Stimulated activated CD8-positive, alpha-beta memory T cell treated with anti-CD3 and anti-CD28 coated beads, Interleukin-12 subunit alpha, Interleukin-12 subunit beta, amount 100 ng/mL, for 4 hours (primary cell): ENCODE measurements around the gene MCTP2.

Experiments
- DNase-seq: peaks from one replicate; pipeline ENCODE4 v3.0.0-alpha.2; 2020; ENCODE audit warnings: low read depth

Gene MCTP2

DNA sequence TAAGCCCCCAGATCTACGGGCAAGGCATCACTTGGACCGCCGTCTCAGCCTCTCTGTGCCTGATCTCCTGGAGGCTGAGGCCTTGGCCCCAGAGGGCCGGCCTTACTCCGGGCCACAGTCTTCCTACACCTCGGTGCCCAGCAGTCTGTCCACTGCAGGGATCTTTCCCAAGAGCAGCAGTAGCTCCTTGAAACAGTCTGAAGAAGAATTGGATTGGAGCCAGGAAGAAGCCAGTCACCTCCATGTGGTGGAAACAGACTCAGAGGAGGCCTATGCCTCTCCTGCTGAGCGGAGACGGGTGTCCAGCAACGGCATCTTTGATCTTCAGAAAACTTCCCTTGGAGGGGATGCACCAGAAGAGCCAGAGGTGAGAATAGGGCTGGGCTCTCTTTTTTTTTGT lies 67.0 kb downstream of the MCTP2 start:
- DNase-seq: no peak

DNA sequence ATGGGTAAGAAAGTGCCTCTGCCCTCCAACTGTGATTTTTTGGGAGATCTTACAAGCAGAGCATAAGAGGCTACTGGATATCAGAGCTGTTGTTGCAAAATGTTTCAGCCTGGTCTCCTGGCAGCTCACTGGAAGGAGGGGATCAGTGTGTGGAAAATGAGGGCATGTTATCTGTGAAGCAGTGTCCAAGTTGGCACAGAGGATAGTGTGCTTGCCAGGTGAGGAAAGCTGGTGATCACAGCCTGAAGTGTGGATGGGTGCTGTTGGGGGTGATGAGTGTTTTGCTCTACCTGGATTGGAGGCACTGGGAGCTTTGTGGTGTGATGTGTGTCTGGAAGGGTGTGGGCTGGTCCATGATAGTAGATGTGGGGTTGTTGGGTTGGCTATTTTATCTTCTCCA lies 69.3 kb downstream of the MCTP2 start:
- no peak for DNase-seq

- no peak for DNase-seq
Observed at GRCh38 chr15:94305133-94305532, 73.8 kb downstream of the MCTP2 start.

- DNase-seq: no peak
Observed at GRCh38 chr15:94306700-94307650, 75.6 kb downstream of the MCTP2 start.

DNA sequence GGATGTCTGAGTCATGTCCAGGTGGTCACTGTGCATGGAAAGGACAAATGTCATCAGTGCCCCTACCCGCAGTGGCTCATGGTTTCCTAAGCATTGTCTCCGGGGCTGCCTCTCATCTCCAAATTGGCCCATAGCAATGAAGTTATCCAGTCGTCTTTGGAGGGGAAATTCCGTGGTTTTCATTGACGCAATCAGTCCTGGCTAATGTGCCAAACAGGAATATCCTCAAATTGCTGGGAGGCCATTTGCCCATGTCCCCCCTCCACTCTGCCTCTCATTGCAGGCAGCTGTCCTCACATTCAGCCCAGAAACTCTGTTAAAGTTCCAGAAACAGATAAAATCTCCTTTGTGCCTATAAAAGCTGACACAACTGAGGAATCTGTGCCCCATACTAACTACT lies 81.6 kb downstream of the MCTP2 start:
- no peak for DNase-seq

- no peak for DNase-seq
Observed at GRCh38 chr15:94314639-94315038, 83.3 kb downstream of the MCTP2 start.

- DNase-seq: no peak
Observed at GRCh38 chr15:94317211-94317610, 85.8 kb downstream of the MCTP2 start.

DNA sequence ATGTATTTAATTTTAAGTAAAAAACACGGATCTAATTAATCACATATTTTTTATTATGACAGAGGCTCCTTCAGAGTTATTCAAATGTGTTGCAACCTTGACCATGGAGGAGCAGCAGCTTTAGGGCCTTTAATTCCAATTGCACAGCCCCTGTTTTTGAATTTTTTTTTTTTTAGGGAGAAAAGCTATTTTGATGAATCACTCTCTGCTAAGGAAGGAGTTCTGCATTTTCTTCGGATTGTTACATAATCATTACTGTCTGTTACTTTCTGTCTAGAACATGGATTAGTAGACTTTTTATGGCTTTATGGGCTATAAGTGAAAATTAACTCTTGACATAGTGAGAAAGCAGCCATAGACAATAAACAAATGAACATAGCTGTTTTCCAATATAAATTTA lies 90.8 kb downstream of the MCTP2 start:
- no peak for DNase-seq

- no peak for DNase-seq
Observed at GRCh38 chr15:94323076-94323475, 91.7 kb downstream of the MCTP2 start.

- DNase-seq: peak; percentile 14
Observed at GRCh38 chr15:94324117-94324826, 92.9 kb downstream of the MCTP2 start.

DNA sequence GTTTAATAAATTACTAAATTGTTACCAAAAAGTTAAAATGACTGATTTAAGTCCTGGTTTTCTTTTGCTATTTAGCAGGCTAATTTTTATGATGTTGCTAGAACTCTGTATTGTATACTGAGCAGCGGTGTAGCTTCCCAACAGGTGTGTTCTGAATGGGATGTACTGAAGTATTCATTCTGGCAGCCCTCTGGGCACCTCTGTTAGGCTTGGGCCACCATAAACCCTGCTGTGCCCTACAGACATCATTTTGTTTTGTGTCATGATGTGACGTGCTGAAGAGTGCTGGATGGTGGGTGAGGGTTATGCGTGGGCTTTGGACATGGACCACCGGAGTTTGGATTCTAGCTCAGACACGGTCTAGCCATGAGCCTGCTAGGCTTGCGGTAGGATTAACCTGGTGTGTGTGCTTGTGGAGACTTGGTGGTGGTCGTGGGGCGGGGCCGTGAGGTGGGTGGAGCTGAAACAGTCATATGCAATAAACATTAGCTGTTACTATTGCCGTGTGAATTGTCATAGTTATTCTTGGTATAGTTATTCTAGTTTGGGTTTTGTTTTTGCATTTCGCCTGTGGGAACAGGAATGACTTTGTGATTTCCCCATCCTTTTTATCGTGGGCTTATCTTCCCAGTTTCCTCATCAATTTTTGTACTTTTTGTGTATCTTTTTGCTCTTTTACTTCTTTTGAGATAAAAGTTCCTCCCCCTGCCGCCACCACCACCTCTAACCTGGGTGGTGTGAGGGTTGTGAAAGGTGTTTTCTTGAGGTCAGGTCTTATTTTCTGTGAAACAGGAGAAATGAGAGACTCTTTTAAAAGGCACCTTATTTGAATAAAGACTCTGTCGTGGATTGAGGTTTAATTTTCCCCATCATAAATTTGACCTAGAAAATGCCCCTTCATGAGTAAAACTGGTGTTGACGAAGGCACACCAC lies 93.7 kb downstream of the MCTP2 start:
- DNase-seq: no peak

DNA sequence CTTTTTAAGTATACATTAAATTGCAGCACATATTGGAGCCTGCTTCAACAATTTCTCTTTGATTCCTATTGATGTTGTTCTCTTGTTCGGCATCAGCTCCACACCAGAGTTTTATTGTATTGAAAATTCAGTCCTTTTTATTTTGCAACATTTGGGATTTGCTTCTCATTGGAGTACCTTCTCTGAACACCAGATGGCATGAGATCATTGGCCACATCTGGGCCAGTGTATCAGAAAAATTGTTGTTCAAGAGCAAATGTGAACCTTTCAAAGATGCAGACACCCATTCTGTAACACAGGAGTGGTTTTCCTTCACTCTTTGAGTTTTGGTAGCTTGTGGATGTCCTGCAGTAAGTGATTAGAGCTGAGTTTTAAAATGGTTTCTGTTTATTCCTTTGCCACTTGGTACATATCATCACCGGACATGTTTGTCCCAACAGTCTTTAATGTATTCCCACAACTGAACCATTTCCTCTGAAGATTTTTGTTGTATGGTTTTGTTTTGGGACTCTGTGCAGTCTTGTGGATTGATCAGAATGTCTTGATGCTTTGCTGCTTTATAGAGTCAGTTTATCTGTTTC lies 96.1 kb downstream of the MCTP2 start:
- DNase-seq: no peak

GRCh38 chr15:94331731-94332130 lies 100.4 kb downstream of the MCTP2 start:
- DNase-seq: no peak

DNA sequence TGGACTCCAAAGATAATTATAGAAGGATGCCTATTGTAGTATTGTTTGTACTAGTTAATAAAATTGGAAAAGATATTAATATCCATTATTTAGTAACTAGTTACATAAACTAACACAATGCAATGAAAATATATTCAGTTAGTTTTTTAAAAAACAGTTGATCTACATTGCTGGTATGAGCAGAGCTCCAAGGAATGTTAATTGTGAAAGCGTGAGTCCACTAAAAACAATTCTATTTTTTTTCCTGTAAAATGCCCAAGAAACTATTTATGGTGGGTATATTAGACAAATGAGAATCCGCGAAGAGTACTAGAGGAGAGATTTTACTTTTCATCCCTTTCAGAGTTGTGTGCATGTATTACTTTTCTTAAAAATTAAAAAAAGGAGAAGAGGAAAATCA lies 104.3 kb downstream of the MCTP2 start:
- DNase-seq: no peak

DNA sequence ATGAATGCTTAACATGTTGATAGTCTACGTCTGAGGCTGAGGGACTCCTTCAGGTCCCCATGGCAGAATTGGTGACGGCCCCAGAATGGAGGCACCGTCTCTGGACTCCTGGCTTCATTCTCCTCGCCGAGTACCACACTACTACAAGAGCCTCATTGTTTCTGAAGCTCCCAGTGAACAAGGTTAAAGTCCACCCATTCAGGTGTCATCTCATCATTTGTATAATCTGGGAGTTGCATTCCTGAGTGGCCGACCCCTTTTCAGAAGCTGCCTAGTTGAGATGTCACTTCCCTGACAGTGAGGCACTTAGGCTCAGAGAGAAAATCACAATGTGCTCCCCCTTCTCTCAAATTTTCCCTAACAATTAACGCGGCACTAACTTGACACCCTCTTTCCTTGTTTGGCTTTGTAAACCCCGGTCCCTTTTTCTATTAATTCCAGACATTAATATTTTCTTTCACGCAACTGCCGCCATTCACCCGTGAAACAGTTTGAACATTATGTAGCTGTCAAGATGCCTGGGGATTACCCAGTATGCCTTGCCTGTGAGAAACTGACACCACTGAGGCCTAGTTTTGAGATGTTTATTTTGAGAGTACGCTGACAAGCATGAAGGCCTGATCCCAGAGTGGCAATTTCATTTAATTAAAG lies 105.6 kb downstream of the MCTP2 start:
- no peak for DNase-seq

GRCh38 chr15:94338243-94338846 lies 107.0 kb downstream of the MCTP2 start:
- no peak for DNase-seq

- DNase-seq: no peak
Observed at GRCh38 chr15:94346282-94346681, 114.9 kb downstream of the MCTP2 start.

DNA sequence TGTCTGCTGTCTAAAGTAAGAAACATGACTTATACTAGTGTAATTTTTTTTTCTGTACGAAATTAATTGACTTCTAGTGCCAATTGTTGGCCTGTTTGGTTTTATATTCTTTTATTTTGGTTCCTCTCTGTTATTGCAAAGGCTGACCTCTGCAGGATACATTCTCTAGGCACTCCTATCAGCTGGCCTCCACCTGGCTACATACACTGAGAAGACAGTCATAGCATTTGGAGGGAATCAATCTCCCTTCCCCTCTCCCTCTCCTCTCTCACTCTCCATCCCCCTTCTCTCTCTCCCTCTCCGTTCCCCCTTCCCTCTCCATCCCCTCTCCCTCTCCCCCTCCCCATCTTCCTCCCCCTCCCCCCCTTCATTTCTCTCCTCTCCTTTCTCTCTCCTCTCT lies 116.7 kb downstream of the MCTP2 start:
- no peak for DNase-seq

GRCh38 chr15:94351031-94351535 lies 119.7 kb downstream of the MCTP2 start:
- DNase-seq: no peak

GRCh38 chr15:94352636-94353487 lies 121.5 kb downstream of the MCTP2 start:
- no peak for DNase-seq
